ENCODE data around the gene TNC. TPM values are rescaled to one million over a fixed set of nuclear protein-coding genes. Genes with fewer than 3 reads are reported as not detected.

TNC gene
- total RNA-seq, 2 experiments from 2014 or later, result 0.05 to 0.22 TPM

- ChIA-PET CTCF (interaction anchor here (0.8 kb wide), 1 partner anchor 319 kb away, joined by 3 read pairs; no protein-coding TSS in a partner anchor), POLR2A (interaction anchor here (1.1 to 1.2 kb wide), 3 partner anchors 11 to 86 kb away, joined by 3 to 5 read pairs (median 3); no protein-coding TSS in a partner anchor)
- H3K27ac Mint-ChIP-seq, result peak overlapping the region; percentile 74
- H3K4me3 Mint-ChIP-seq, result peak overlapping the region; percentile 60
- DNase-seq, result peak; percentile 46
- peaks cover 48% of the 10 kb centered on the region for H3K4me1 Mint-ChIP-seq (ENCODE audit: low read depth)
- TF ChIP-seq CTCF (IDR thresholded peaks at IDR 0.05), result no peak
- intact Hi-C loops (cut with micrococcal nuclease), result no loop called here
- H3K27me3 Mint-ChIP-seq, result no peaks in the 10 kb centered on the region
- no peaks in the 10 kb centered on the region for H3K9me3 Mint-ChIP-seq
- no peaks in the 10 kb centered on the region for H3K36me3 Mint-ChIP-seq (ENCODE audit: low read depth)
- ATAC-seq, result peak; percentile 68
Observed at GRCh38 chr9:115000217-115000639, 117.7 kb downstream of the TNC start.

- ChIA-PET CTCF (no interaction called here), POLR2A (no interaction called here)
- Mint-ChIP-seq H3K36me3 (ENCODE audit: low read depth) (no peaks in the 10 kb centered on the region), H3K9me3 (no peaks in the 10 kb centered on the region), H3K27me3 (no peaks in the 10 kb centered on the region), H3K4me1 (ENCODE audit: low read depth) (peaks cover 51% of the 10 kb centered on the region), H3K27ac (no peak overlapping the region), H3K4me3 (no peak overlapping the region)
- TF ChIP-seq CTCF (IDR thresholded peaks at IDR 0.05), result no peak
- ATAC-seq, result no peak
- DNase-seq, result no peak
- intact Hi-C loops (cut with micrococcal nuclease), result no loop called here
Observed at GRCh38 chr9:114998326-114998725, 119.6 kb downstream of the TNC start.

- no peak for ATAC-seq
- Mint-ChIP-seq H3K36me3 (ENCODE audit: low read depth) (no peaks in the 10 kb centered on the region), H3K27ac (no peak overlapping the region)
Observed at GRCh38 chr9:114995681-114996221, 122.2 kb downstream of the TNC start.

GRCh38 chr9:114994768-114995167, 123.2 kb downstream of the TNC start:
- POLR2A ChIA-PET, result interaction anchor here (0.9 kb wide), 1 partner anchor 38 kb away, joined by 3 read pairs; no protein-coding TSS in a partner anchor
- intact Hi-C loops (cut with micrococcal nuclease), result loop anchor here (5.0 kb wide), 1 partner anchor 37 kb away; no protein-coding TSS in a partner anchor
- no peak for TF ChIP-seq CTCF (IDR thresholded peaks at IDR 0.05)
- Mint-ChIP-seq H3K4me3 (no peak overlapping the region), H3K9me3 (no peaks in the 10 kb centered on the region), H3K27me3 (no peaks in the 10 kb centered on the region), H3K27ac (no peak overlapping the region), H3K4me1 (ENCODE audit: low read depth) (peaks cover 46% of the 10 kb centered on the region), H3K36me3 (ENCODE audit: low read depth) (no peaks in the 10 kb centered on the region)
- peak; percentile 15 for ATAC-seq
- CTCF ChIA-PET, result no interaction called here
- no peak for DNase-seq

More at GRCh38 chr9:114995681-114996221, 122.2 kb downstream of the TNC start:
- Mint-ChIP-seq H3K4me3 (no peak overlapping the region), H3K9me3 (no peaks in the 10 kb centered on the region), H3K4me1 (ENCODE audit: low read depth) (peaks cover 46% of the 10 kb centered on the region), H3K27me3 (no peaks in the 10 kb centered on the region)
- ChIA-PET CTCF (interaction anchor here (1.3 kb wide), 1 partner anchor 315 kb away, joined by 4 read pairs; no protein-coding TSS in a partner anchor), POLR2A (no interaction called here)
- intact Hi-C loops (cut with micrococcal nuclease), result no loop called here
- DNase-seq, result no peak
- no peak for TF ChIP-seq CTCF (IDR thresholded peaks at IDR 0.05)

GRCh38 chr9:114991861-114992260, 126.1 kb downstream of the TNC start:
- intact Hi-C loops (cut with micrococcal nuclease), result loop anchor here (5.0 kb wide), 1 partner anchor 35 kb away; no protein-coding TSS in a partner anchor
- POLR2A ChIA-PET, result no interaction called here
- peaks cover 62% of the 10 kb centered on the region for H3K4me1 Mint-ChIP-seq (ENCODE audit: low read depth)
- H3K9me3 Mint-ChIP-seq, result no peaks in the 10 kb centered on the region
- no peak overlapping the region for H3K4me3 Mint-ChIP-seq
- DNase-seq (no peak), ATAC-seq (no peak)
- no peaks in the 10 kb centered on the region for H3K27me3 Mint-ChIP-seq
- TF ChIP-seq CTCF (IDR thresholded peaks at IDR 0.05), result no peak
- H3K36me3 Mint-ChIP-seq (ENCODE audit: low read depth), result no peaks in the 10 kb centered on the region
- no peak overlapping the region for H3K27ac Mint-ChIP-seq
- CTCF ChIA-PET, result no interaction called here

All from activated CD8-positive, alpha-beta T cell treated with anti-CD3 and anti-CD28 coated beads for 36 hours (primary cell).